ENCODE results near the gene FERMT3. TPM values are rescaled to one million over a fixed set of nuclear protein-coding genes. Genes with fewer than 3 reads are reported as not detected.

Gene FERMT3
- total and polyA plus RNA-seq, 2 of the 13 experiments (the other 11 are each of a cell fraction or from before 2014, with no cell fraction given): 0.29 TPM; not detected in 1

- TF ChIP-seq HNRNPK (IDR thresholded peaks at IDR 0.05; ENCODE audit: low read depth, low read length, poor library complexity, severe bottlenecking) (peak; percentile 30), SMARCE1 (IDR thresholded peaks at IDR 0.05; ENCODE audit: borderline replicate concordance) (no peak), ZZZ3 (CRISPR knock-in tag; IDR thresholded peaks at IDR 0.05; ENCODE audit: borderline replicate concordance) (no peak), NR2F2 (IDR thresholded peaks at IDR 0.05; ENCODE audit: borderline replicate concordance, low read depth) (no peak), PITX1 (CRISPR knock-in tag; IDR thresholded peaks at IDR 0.05) (no peak), ZNF710 (CRISPR knock-in tag; IDR thresholded peaks at IDR 0.05; ENCODE audit: borderline replicate concordance) (peak; percentile 54; the same call in 1 of the 2 replicates), ZNF891 (CRISPR knock-in tag; IDR thresholded peaks at IDR 0.05) (no peak), CHCHD3 (CRISPR knock-in tag; IDR thresholded peaks at IDR 0.05) (0 out of 2 replicates have a peak, but pooled peaks have one; percentile 52), POLR2G (IDR thresholded peaks at IDR 0.05; ENCODE audit: low read depth, low read length) (peak; percentile 49; the same call in 1 of the 2 replicates), ZNF550 (CRISPR knock-in tag; IDR thresholded peaks at IDR 0.05; ENCODE audit: borderline replicate concordance) (no peak), MIER3 (CRISPR knock-in tag; IDR thresholded peaks at IDR 0.05; ENCODE audit: borderline replicate concordance) (no peak), ZNF329 (CRISPR knock-in tag; IDR thresholded peaks at IDR 0.05; ENCODE audit: low read depth) (no peak), RAD21 (CRISPR knock-in tag; IDR thresholded peaks at IDR 0.05) (peak; percentile 26; the same call in 1 of the 2 replicates), STAG1 (CRISPR knock-in tag; IDR thresholded peaks at IDR 0.05) (no peak), MZF1 (CRISPR knock-in tag; IDR thresholded peaks at IDR 0.05; ENCODE audit: borderline replicate concordance) (no peak), MTA1 (CRISPR knock-in tag; IDR thresholded peaks at IDR 0.05; ENCODE audit: borderline replicate concordance) (no peak), ZNF703 (CRISPR knock-in tag; IDR thresholded peaks at IDR 0.05; ENCODE audit: borderline replicate concordance) (no peak), KDM1A (CRISPR knock-in tag; IDR thresholded peaks at IDR 0.05) (no peak), ZNF30 (CRISPR knock-in tag; IDR thresholded peaks at IDR 0.05) (no peak), MLXIP (CRISPR knock-in tag; IDR thresholded peaks at IDR 0.05; ENCODE audit: borderline replicate concordance) (no peak), NFKB2 (CRISPR knock-in tag; IDR thresholded peaks at IDR 0.05; ENCODE audit: borderline replicate concordance) (peak; percentile 80; the same call in 1 of the 2 replicates), ZBTB3 (CRISPR knock-in tag; IDR thresholded peaks at IDR 0.05; ENCODE audit: borderline replicate concordance, low read depth) (no peak), DMAP1 (CRISPR knock-in tag; IDR thresholded peaks at IDR 0.05) (no peak), MAX (IDR thresholded peaks at IDR 0.05) (peak; percentile 23), JUND (CRISPR knock-in tag; IDR thresholded peaks at IDR 0.05) (no peak), MIXL1 (CRISPR knock-in tag; IDR thresholded peaks at IDR 0.05) (no peak), ZSCAN12 (CRISPR knock-in tag; IDR thresholded peaks at IDR 0.05) (no peak)
These were observed 28.3 kb downstream of the FERMT3 start (continued) for GRCh38 chr11:64234647-64235379.
